Right lung (tissue), 5 donors: ENCODE results near the gene ECI1. TPM values are rescaled to one million over a fixed set of nuclear protein-coding genes. Genes with fewer than 3 reads are reported as not detected.
"Not testable (repeated sequence)": the region's sequence is repeated elsewhere in the genome, so short reads cannot be mapped to it uniquely, and the experiment has no call there.

Experiments used
- DNase-seq, 2 donors: peaks; one replicate each; pipeline ENCODE4 v3.0.0-alpha.2; 2013
- polyA plus RNA-seq, 5 donors: library from polyadenylated mRNA; unstranded; fragments of 120-200 nt; gene quantifications; one replicate each; pipeline versions ENCODE4 v1.2.1 to v1.2.3, GENCODE V29; 2013; ENCODE audit warnings: inconsistent platforms in 1 of 5, low replicate concordance in 1 of 5; ENCODE audit not compliant: insufficient read length in 5 of 5, insufficient read depth in 1 of 5

Gene ECI1
- polyA plus RNA-seq, 5 donors, result 37.2 to 76.1 (median 44.8) TPM

- no peak for DNase-seq
These were observed 8.9 kb upstream of the ECI1 start for GRCh38 chr16:2260250-2260649.

- DNase-seq, result not testable (repeated sequence)
These were observed 7.1 kb upstream of the ECI1 start for GRCh38 chr16:2258530-2258929.

GRCh38 chr16:2257726-2258125 is 6.3 kb upstream of the ECI1 start:
- no peak for DNase-seq

GRCh38 chr16:2256531-2257140 is 5.2 kb upstream of the ECI1 start:
- DNase-seq, result no peak

- DNase-seq, result no peak
These were observed 1.9 kb upstream of the ECI1 start for GRCh38 chr16:2253293-2253692.

- DNase-seq, result no peak
These were observed 1.4 kb upstream of the ECI1 start for GRCh38 chr16:2252806-2253148.

- no peak for DNase-seq
These were observed 613 bp downstream of the ECI1 start for GRCh38 chr16:2250652-2251295.

GRCh38 chr16:2246301-2246885 is 5.0 kb downstream of the ECI1 start:
- no peak for DNase-seq

- no peak for DNase-seq
These were observed 6.2 kb downstream of the ECI1 start for GRCh38 chr16:2244926-2245795.

GRCh38 chr16:2244301-2244700 is 7.1 kb downstream of the ECI1 start:
- DNase-seq, result no peak

GRCh38 chr16:2243781-2244180 is 7.6 kb downstream of the ECI1 start:
- DNase-seq, result no peak

GRCh38 chr16:2243031-2243528 is 8.3 kb downstream of the ECI1 start:
- no peak for DNase-seq

- no peak for DNase-seq
These were observed 8.8 kb downstream of the ECI1 start for GRCh38 chr16:2242598-2242997.

- not testable (repeated sequence) for DNase-seq
These were observed 11.1 kb downstream of the ECI1 start for GRCh38 chr16:2240331-2240730.

GRCh38 chr16:2238838-2239675 is 12.3 kb downstream of the ECI1 start:
- DNase-seq, result no peak

- DNase-seq, result no peak
These were observed 13.1 kb downstream of the ECI1 start for GRCh38 chr16:2238150-2238837.

GRCh38 chr16:2237493-2238149 is 13.8 kb downstream of the ECI1 start:
- DNase-seq, result no peak

- no peak for DNase-seq
These were observed 14.3 kb downstream of the ECI1 start for GRCh38 chr16:2237102-2237482.

GRCh38 chr16:2236337-2237101 is 14.9 kb downstream of the ECI1 start, which contains the start of gene DNASE1L2:
DNASE1L2 (plus strand) TSS chr16:2236444; CDS start chr16:2236817, 373 bp downstream.
- no peak for DNase-seq
